Measurements from ENCODE around the gene C9orf43. TPM values are rescaled to one million over a fixed set of nuclear protein-coding genes. Genes with fewer than 3 reads are reported as not detected.

C9orf43 gene
- total and polyA plus RNA-seq, 9 of the 15 experiments (the other 6 are each of a cell fraction or from before 2014, with no cell fraction given) = 0.21 to 0.58 (median 0.33) TPM

GRCh38 chr9:113399646-113400200, 10.8 kb upstream of the C9orf43 start (continued):
- TF ChIP-seq ZFP91 (CRISPR knock-in tag; IDR thresholded peaks at IDR 0.05) = no peak
- TF ChIP-seq SIN3B (IDR thresholded peaks at IDR 0.05; ENCODE audit: low read depth) = no peak
- TF ChIP-seq NR2C1 (IDR thresholded peaks at IDR 0.05) = no peak
- no peak for TF ChIP-seq NR2C1 (tag; IDR thresholded peaks at IDR 0.05)

- peak; percentile 78 for FAIRE-seq
- H3K4me1 ChIP-seq (replicated peaks in 1 of 2; ENCODE audit: control insufficient read depth in 2 of 2, insufficient read depth in 2 of 2, low read length in 2 of 2) = peaks cover 22 to 45% of the 10 kb centered on the region in 2 experiments; a peak in 4 of 5 replicates
- peak within 1 kb of the TSS; percentile 82 for H3K4me2 ChIP-seq (ENCODE audit: insufficient read depth, low read length)
- peak within 1 kb of the TSS; percentile 53 to 97 for H3K9ac ChIP-seq (ENCODE audit: insufficient read depth in 1 of 2, low read depth in 2 of 2, low read length in 2 of 2)
- ATAC-seq = peak; percentile 98
- in situ Hi-C loops (cut with MboI) = no loop called here
- no peaks in the 10 kb centered on the region for H3K9me3 ChIP-seq (replicated peaks; ENCODE audit: control insufficient read depth, insufficient read depth, low read depth, low read length)
- no peaks in the 10 kb centered on the region for H3K27me3 ChIP-seq (ENCODE audit: control insufficient read depth in 2 of 2, insufficient read depth in 2 of 2, low read length in 2 of 2)
- no peaks in the 10 kb centered on the region for H3K79me2 ChIP-seq (ENCODE audit: control insufficient read depth, insufficient read depth, low read length)
- ChIA-PET CTCF (ENCODE audit: low intra/inter-chr PET ratio) (interaction anchor here (0.8 to 1.3 kb wide), 2 partner anchors 47 to 127 kb away, joined by 3 read pairs; no protein-coding TSS in a partner anchor), POLR2A (interaction anchor here (0.5 to 4.5 kb wide), 11 partner anchors 9 to 263 kb away, joined by 3 to 43 read pairs (median 3); partner anchors contain the start of genes BSPRY, C9orf43, CDC26 and POLE3)
- H3K4me3 ChIP-seq = peak within 1 kb of the TSS; percentile 82
- 0 out of 2 replicates have a peak, but pooled peaks cover 3% of the 10 kb centered on the region for H4K20me1 ChIP-seq (replicated peaks; ENCODE audit: control insufficient read depth, insufficient read depth, low read length)
- H3K9me1 ChIP-seq (ENCODE audit: control insufficient read depth, insufficient read depth, low read length) = no peaks in the 10 kb centered on the region
- 4% methylated on average over 29 of the region's 50 CpGs for WGBS (ENCODE audit: insufficient coverage, low coverage, missing lambda C conversion rate)
- no peaks in the 10 kb centered on the region for H3K36me3 ChIP-seq (ENCODE audit: control insufficient read depth, insufficient read depth, low read length)
- intact Hi-C loops (cut with micrococcal nuclease) = loop anchor here (10.0 kb wide), 1 partner anchor 126 kb away; the partner anchor contains the start of genes CDC26 and PRPF4
- peak; percentile 99 for DNase-seq (ENCODE audit: extremely low read depth in 1 of 4, low spot score in 3 of 4)
- H3K27ac ChIP-seq (ENCODE audit: extremely low read depth, low read depth, low read length) = peak within 1 kb of the TSS; percentile 45
- peak within 1 kb of the TSS; percentile 94 for H2AFZ ChIP-seq (ENCODE audit: low read depth, low read length)
- no TSS peak for BruUV-seq (replicated peaks)
- no peak for TF ChIP-seq MCM5 (IDR thresholded peaks at IDR 0.05; ENCODE audit: low read depth)
- no peak for TF ChIP-seq NR0B1 (IDR thresholded peaks at IDR 0.05; ENCODE audit: partially characterized antibody)
- TF ChIP-seq TCFL5 (CRISPR knock-in tag; conservative IDR thresholded peaks at IDR 0.05) = no peak
- no peak for TF ChIP-seq ZNF324 (CRISPR knock-in tag; IDR thresholded peaks at IDR 0.05)
- peak; percentile 85 for TF ChIP-seq CXXC5 (CRISPR knock-in tag; IDR thresholded peaks at IDR 0.05)
- no peak for TF ChIP-seq RFX5 (IDR thresholded peaks at IDR 0.05; ENCODE audit: low read depth, low read length)
- peak; percentile 74 for TF ChIP-seq ZNF316 (IDR thresholded peaks at IDR 0.05)
- TF ChIP-seq KLF1 (tag; IDR thresholded peaks at IDR 0.05) = peak; percentile 60; the same call in 1 of the 2 replicates
- peak; percentile 55 for TF ChIP-seq HNRNPLL (IDR thresholded peaks at IDR 0.05; ENCODE audit: low read depth, low read length, poor library complexity, severe bottlenecking)
- TF ChIP-seq ZNF174 (CRISPR knock-in tag; IDR thresholded peaks at IDR 0.05) = no peak
- no peak for TF ChIP-seq CREB5 (CRISPR knock-in tag; IDR thresholded peaks at IDR 0.05)
These were observed 9.3 kb upstream of the C9orf43 start, which contains the start of gene ALAD for GRCh38 chr9:113401027-113401792. Gene ALAD, minus strand, starts transcription at chr9:113401284. Its CDS starts 7,725 bp downstream, at chr9:113393559.
